Thyroid gland (tissue), 4 donors: ENCODE results near the gene DTD1. TPM values are rescaled to one million over a fixed set of nuclear protein-coding genes. Genes with fewer than 3 reads are reported as not detected.

ENCODE experiments used
- DNase-seq, 2 donors: peaks; one replicate each; pipeline ENCODE4 v3.0.0-alpha.2; 2019
- H3K27ac ChIP-seq, 3 donors: fragments of 200-600 bp; sonication (generic); 1 replicate in 2 of 3; 2 replicates in 1 of 3; pipeline ENCODE4 v1.5.1; 2016 to 2019; ENCODE audit warnings: mild to moderate bottlenecking in 1 of 3, moderate library complexity in 1 of 3
- H3K27me3 ChIP-seq: fragments of 200-600 bp; sonication (generic); one replicate; pipeline ENCODE4 v1.5.1; 2019
- H3K36me3 ChIP-seq, 2 donors: fragments of 200-600 bp; sonication (generic); one replicate each; pipeline ENCODE4 v1.5.1; 2016 to 2019
- H3K4me1 ChIP-seq, 2 donors: fragments of 200-600 bp; sonication (generic); one replicate each; pipeline ENCODE4 v1.5.1; 2017 to 2019
- H3K4me3 ChIP-seq, 3 donors: fragments of 200-600 bp; sonication (generic); replicated peaks in 1 of 3; 1 replicate in 2 of 3; 2 replicates in 1 of 3; pipeline ENCODE4 v1.5.1; 2016; ENCODE audit warnings: mild to moderate bottlenecking in 1 of 3
- H3K9me3 ChIP-seq: fragments of 200-600 bp; sonication (generic); one replicate; pipeline ENCODE4 v1.5.1; 2017
- POLR2A ChIP-seq, 2 donors: fragments of 450-650 bp; IDR thresholded peaks; one replicate each; pipeline ENCODE4 v1.6.1; 2017; ENCODE audit warnings: antibody characterized with exemption in 2 of 2, mild to moderate bottlenecking in 2 of 2, moderate library complexity in 1 of 2
- WGBS, 2 donors: methylation state at CpG; one replicate each; pipeline ENCODE4 v1.1.5; 2017; 5-methylcytosine and 5-hydroxymethylcytosine counted together
- intact Hi-C: fragments of 100-400 bp; cut with DNase I; formaldehyde crosslinking; loops from one replicate; pipeline ENCODE4 v1.15.1; 2023
- total RNA-seq, 4 donors: library from RNA; depleted of rRNA; stranded (reverse); fragments of >200 nt; gene quantifications; one replicate each; pipeline ENCODE4 v1.2.3, GENCODE V29; 2016
- TF ChIP-seq, protein P1 (sequence below), 6 experiments: fragments of 200-600 bp in 3 of 6; fragments of 450-650 bp in 3 of 6; sonication (generic) in 3 of 6; IDR thresholded peaks; one replicate each; pipeline ENCODE4 v1.5.1; 2016 to 2019; ENCODE audit warnings: antibody characterized with exemption in 6 of 6, mild to moderate bottlenecking in 2 of 6, inconsistent platforms in 1 of 6, moderate library complexity in 1 of 6

DTD1 gene
- total RNA-seq, 4 donors from 2014 or later, result 42.7 to 57.6 (median 52.4) TPM

DNA sequence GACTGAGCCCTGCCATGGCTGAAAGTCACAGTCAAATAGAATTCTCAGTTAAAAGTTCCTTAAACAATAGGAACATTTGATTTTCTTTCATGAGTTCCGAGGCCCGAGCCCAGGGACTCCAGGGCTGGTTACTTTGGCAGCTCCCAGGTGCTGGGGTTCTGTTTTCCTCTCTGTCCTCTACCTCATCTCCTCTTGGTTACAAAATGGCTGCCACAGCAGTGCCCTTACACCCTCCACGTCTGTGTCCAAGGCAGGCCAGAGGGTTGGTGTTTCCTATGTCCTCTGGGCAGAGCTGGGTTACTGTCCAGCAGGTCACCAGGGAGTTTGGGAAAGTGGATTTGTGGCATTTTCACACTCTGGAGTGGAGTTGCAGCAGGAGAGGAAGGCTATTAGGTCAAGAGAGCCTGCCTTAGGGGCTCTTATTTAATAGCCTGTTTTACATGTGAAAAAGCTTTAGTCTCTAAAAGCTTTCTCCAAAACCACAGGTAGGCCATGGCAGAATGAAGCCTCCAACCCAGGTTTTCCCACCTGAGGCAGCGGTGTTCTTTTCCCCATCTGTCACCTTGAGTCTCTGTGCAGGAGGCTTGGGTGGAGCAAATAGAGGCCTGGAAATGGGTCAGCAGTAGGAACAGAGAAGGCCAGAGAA is 111.0 kb downstream of the DTD1 start:
- Histone ChIP-seq H3K4me3 (no peak overlapping the region), H3K9me3 (no peaks in the 10 kb centered on the region), H3K27ac (no peak overlapping the region), H3K27me3 (no peaks in the 10 kb centered on the region), H3K36me3 (no peaks in the 10 kb centered on the region), H3K4me1 (no peaks in the 10 kb centered on the region)
- TF ChIP-seq POLR2A (IDR thresholded peaks at IDR 0.05), result no peak
- TF ChIP-seq, protein P1, sequence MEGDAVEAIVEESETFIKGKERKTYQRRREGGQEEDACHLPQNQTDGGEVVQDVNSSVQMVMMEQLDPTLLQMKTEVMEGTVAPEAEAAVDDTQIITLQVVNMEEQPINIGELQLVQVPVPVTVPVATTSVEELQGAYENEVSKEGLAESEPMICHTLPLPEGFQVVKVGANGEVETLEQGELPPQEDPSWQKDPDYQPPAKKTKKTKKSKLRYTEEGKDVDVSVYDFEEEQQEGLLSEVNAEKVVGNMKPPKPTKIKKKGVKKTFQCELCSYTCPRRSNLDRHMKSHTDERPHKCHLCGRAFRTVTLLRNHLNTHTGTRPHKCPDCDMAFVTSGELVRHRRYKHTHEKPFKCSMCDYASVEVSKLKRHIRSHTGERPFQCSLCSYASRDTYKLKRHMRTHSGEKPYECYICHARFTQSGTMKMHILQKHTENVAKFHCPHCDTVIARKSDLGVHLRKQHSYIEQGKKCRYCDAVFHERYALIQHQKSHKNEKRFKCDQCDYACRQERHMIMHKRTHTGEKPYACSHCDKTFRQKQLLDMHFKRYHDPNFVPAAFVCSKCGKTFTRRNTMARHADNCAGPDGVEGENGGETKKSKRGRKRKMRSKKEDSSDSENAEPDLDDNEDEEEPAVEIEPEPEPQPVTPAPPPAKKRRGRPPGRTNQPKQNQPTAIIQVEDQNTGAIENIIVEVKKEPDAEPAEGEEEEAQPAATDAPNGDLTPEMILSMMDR (IDR thresholded peaks at IDR 0.05), result no peak
- WGBS, 2 donors, result 95 to 98% methylated on average over 4 of the region's 4 CpGs
- intact Hi-C loops, result no loop called here
- no peak for DNase-seq

DNA sequence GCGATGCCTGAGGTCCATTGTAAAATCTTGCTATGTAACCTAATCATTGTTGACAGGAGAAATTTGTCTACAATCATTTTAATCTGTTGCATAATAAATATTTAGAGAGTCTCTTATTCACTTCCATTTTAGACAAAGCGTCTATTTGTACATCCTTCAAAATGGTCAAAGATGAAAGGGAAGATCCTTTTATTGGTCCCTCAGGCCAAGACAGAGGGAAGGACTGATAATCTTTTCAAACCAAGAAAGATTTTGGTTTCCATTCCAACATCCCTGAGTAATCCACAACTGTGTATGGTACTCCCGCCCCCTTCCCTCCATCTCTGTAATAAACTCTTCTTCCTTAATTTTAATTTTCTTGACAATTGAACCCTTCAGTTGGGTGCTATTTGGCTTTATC is 114.1 kb downstream of the DTD1 start:
- intact Hi-C loops, result no loop called here
- 63 to 84% methylated on average over 3 of the region's 3 CpGs for WGBS, 2 donors
- TF ChIP-seq, protein P1 (IDR thresholded peaks at IDR 0.05), result no peak
- no peak for TF ChIP-seq POLR2A (IDR thresholded peaks at IDR 0.05)
- H3K27ac ChIP-seq, result no peak overlapping the region
- H3K27me3 ChIP-seq, result no peaks in the 10 kb centered on the region
- no peak overlapping the region for H3K4me3 ChIP-seq
- no peaks in the 10 kb centered on the region for H3K36me3 ChIP-seq
- no peak for DNase-seq
- H3K4me1 ChIP-seq, result peaks cover 0 to 4% of the 10 kb centered on the region in 2 donors
- H3K9me3 ChIP-seq, result no peaks in the 10 kb centered on the region

DNA sequence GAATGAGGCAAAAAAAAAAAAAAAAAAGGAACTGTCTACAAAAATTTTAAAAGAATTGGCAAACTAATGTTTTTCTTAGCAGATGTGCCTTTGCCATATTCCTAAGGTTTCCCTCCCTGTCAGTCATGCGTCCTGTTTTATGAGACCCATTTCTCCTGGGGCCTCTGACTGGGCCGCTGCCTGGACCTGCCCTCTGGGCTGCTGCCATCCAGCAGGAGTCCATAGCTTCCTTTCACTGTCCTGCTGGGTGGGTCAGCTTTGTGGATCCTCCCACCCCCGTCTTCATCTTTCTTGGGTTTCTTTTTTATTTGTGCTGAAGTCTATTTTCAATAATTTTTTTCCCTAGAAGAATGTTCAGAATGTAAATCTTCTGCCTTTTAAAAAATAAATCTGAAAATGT is 114.9 kb downstream of the DTD1 start:
- 47 to 51% methylated on average over 3 of the region's 3 CpGs for WGBS, 2 donors
- intact Hi-C loops, result no loop called here
- DNase-seq, result no peak
- TF ChIP-seq, protein P1 (IDR thresholded peaks at IDR 0.05), result no peak
- no peak for TF ChIP-seq POLR2A (IDR thresholded peaks at IDR 0.05)
- Histone ChIP-seq H3K27me3 (no peaks in the 10 kb centered on the region), H3K27ac (no peak overlapping the region), H3K4me3 (no peak overlapping the region), H3K36me3 (no peaks in the 10 kb centered on the region), H3K9me3 (no peaks in the 10 kb centered on the region), H3K4me1 (peaks cover 0 to 4% of the 10 kb centered on the region in 2 donors)

DNA sequence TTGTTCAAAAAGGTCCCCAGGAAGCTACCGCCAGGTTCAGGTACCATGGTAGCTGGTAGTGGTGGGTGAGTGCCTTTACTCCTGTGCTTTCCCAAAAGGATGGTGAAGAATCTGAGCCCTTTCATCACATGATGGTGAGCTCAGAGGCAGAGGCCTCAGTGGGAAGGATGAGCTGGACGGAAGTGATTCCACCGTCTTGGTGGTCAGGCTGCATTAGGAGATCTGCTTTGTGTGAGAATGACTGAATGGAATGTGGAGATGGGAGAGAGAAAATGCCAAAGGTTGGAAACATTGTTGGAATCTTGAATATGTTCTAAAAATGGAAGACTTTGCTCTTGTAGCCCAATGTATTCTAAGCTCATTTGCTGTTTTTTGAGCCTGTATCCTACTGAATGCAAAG is 117.6 kb downstream of the DTD1 start:
- TF ChIP-seq, protein P1 (IDR thresholded peaks at IDR 0.05), result no peak
- no peak for TF ChIP-seq POLR2A (IDR thresholded peaks at IDR 0.05)
- H3K36me3 ChIP-seq, result no peaks in the 10 kb centered on the region
- H3K27ac ChIP-seq, result no peak overlapping the region
- no peak overlapping the region for H3K4me3 ChIP-seq
- 91 to 94% methylated on average over 3 of the region's 3 CpGs for WGBS, 2 donors
- intact Hi-C loops, result no loop called here
- no peaks in the 10 kb centered on the region for H3K27me3 ChIP-seq
- H3K4me1 ChIP-seq, result peaks cover 0 to 4% of the 10 kb centered on the region in 2 donors
- H3K9me3 ChIP-seq, result no peaks in the 10 kb centered on the region
- DNase-seq, result no peak

DNA sequence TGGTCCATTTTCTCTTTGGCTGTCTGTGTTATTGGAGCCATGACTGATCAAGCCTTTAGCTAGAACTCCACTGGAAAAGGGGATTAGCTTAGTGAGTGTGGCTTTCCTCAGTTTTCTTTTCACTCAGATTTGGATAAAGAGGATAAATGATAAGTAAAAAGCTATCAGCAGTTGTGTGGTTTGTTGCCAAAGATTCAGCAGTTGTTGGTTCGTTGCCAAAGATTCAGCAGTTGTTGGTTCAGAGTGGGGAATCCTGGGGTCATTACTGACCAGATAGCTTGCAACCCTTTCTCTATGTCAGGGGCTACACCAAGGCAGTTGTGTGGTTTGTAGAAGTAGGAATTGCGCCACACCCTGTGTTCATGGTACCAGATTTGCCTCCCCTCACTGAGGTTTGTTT is 118.1 kb downstream of the DTD1 start:
- H3K4me3 ChIP-seq, result no peak overlapping the region
- DNase-seq, result no peak
- no peaks in the 10 kb centered on the region for H3K27me3 ChIP-seq
- H3K36me3 ChIP-seq, result no peaks in the 10 kb centered on the region
- no peak for TF ChIP-seq POLR2A (IDR thresholded peaks at IDR 0.05)
- TF ChIP-seq, protein P1 (IDR thresholded peaks at IDR 0.05), result no peak
- intact Hi-C loops, result no loop called here
- H3K9me3 ChIP-seq, result no peaks in the 10 kb centered on the region
- H3K27ac ChIP-seq, result no peak overlapping the region
- 75 to 80% methylated on average over 2 of the region's 2 CpGs for WGBS, 2 donors
- peaks cover 0 to 4% of the 10 kb centered on the region in 2 donors for H3K4me1 ChIP-seq
